ENCODE data around the gene SPRED3.

DNA sequence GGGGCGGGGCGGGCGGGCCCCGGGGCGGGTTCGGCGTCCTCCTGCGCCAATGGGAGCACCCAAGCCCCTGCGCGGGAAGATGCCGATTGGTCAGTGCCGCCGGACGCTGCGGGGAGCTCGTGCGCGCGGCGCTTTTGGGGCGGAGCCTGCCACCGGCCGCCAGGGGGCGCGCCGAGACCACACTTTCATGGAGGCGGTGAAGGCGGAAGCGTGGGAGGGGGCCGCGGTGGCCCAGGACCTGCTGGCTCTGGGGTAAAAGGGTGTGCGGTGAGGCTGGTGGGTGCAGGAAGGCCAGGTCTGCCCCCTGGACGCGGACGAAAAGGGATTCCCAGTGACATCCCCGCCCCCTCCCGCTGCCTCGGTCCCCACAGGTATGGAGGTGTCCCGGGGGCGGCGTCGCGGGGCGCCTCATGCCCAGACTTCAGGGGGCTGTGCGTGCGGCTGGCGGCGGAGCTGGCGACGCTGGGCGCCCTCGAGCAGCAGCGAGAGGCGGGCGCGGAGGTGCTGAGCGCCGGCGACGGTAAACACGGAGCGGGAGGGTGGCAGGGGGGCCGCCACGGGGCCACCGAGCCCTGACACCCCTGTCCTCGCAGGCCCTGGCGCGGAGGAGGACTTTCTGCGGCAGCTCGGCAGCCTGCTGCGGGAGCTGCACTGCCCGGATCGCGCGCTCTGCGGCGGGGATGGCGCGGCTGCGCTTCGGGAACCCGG, 14.6 kb downstream of the SPRED3 start, which contains the start of gene FAM98C:
- TF ChIP-seq POLR2A (IDR thresholded peaks at IDR 0.05) (peak; percentile 63), EP300 (IDR thresholded peaks at IDR 0.05; ENCODE audit: low read depth) (no peak)
- TF ChIP-seq, protein P1, sequence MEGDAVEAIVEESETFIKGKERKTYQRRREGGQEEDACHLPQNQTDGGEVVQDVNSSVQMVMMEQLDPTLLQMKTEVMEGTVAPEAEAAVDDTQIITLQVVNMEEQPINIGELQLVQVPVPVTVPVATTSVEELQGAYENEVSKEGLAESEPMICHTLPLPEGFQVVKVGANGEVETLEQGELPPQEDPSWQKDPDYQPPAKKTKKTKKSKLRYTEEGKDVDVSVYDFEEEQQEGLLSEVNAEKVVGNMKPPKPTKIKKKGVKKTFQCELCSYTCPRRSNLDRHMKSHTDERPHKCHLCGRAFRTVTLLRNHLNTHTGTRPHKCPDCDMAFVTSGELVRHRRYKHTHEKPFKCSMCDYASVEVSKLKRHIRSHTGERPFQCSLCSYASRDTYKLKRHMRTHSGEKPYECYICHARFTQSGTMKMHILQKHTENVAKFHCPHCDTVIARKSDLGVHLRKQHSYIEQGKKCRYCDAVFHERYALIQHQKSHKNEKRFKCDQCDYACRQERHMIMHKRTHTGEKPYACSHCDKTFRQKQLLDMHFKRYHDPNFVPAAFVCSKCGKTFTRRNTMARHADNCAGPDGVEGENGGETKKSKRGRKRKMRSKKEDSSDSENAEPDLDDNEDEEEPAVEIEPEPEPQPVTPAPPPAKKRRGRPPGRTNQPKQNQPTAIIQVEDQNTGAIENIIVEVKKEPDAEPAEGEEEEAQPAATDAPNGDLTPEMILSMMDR (IDR thresholded peaks at IDR 0.05): peak; percentile 91 to 100 (median 96)

All from transverse colon (tissue), 3 donors.